GM10248 (cell line): ENCODE results near the gene ZNF775.
A peak's percentile ranks its signal among the peaks of the same experiment; 100 is the strongest.

ENCODE experiments used
- CTCF ChIA-PET: fragments of 300-600 bp; sonication (Branson Sonifier 250); formaldehyde crosslinking; extraction: SDS; loops from one replicate; lab custom pipeline; 2021; ENCODE audit warnings: antibody characterized with exemption; lab: Yijun Ruan, JAX
- POLR2A ChIA-PET: fragments of 350-650 bp; sonication (Branson Sonifier 250); formaldehyde crosslinking; extraction: SDS; loops from one replicate; lab custom pipeline; 2020; ENCODE audit warnings: antibody characterized with exemption; lab: Yijun Ruan, JAX
- DNase-seq: peaks from one replicate; pipeline ENCODE4 v3.0.0; 2012; ENCODE audit errors: extremely low spot score
- CTCF ChIP-seq: IDR thresholded peaks from 2 replicates; pipeline ENCODE4 v1.5.1; 2012; ENCODE audit warnings: mild to moderate bottlenecking, low read depth; ENCODE audit errors: extremely low read depth, missing control alignments, control extremely low read depth

The ZNF775 gene

GRCh38 chr7:150360363-150361058 lies 18.6 kb upstream of the ZNF775 start:
- ChIA-PET CTCF (no interaction called here), POLR2A (no interaction called here)
- no peak for DNase-seq
- TF ChIP-seq CTCF = no peak

- DNase-seq = no peak
- no peak for TF ChIP-seq CTCF
- CTCF ChIA-PET = interaction anchor here (1.1 to 1.2 kb wide), 2 partner anchors 59 to 77 kb away, joined by 3 read pairs; no protein-coding TSS in a partner anchor
- POLR2A ChIA-PET = no interaction called here
Observed at GRCh38 chr7:150361402-150361801, 17.7 kb upstream of the ZNF775 start.

GRCh38 chr7:150361807-150362621 lies 17.1 kb upstream of the ZNF775 start:
- POLR2A ChIA-PET = no interaction called here
- CTCF ChIA-PET = interaction anchor here (1.1 to 2.3 kb wide), 5 partner anchors 16 to 76 kb away, joined by 3 to 6 read pairs (median 3); no protein-coding TSS in a partner anchor
- DNase-seq = no peak
- no peak for TF ChIP-seq CTCF

GRCh38 chr7:150363370-150363769 lies 15.8 kb upstream of the ZNF775 start:
- TF ChIP-seq CTCF = no peak
- ChIA-PET POLR2A (interaction anchor here (0.6 kb wide), 1 partner anchor 17 kb away, joined by 4 read pairs; no protein-coding TSS in a partner anchor), CTCF (interaction anchor here (1.3 to 2.3 kb wide), 2 partner anchors 14 to 60 kb away, joined by 3 to 6 read pairs; no protein-coding TSS in a partner anchor)
- no peak for DNase-seq

- DNase-seq = peak; percentile 64
- ChIA-PET POLR2A (no interaction called here), CTCF (interaction anchor here (2.3 kb wide), 1 partner anchor 14 kb away, joined by 6 read pairs; no protein-coding TSS in a partner anchor)
- TF ChIP-seq CTCF = no peak
Observed at GRCh38 chr7:150363872-150364271, 15.3 kb upstream of the ZNF775 start.

GRCh38 chr7:150365194-150365593 lies 13.9 kb upstream of the ZNF775 start:
- ChIA-PET POLR2A (interaction anchor here (2.0 kb wide), 1 partner anchor 12 kb away, joined by 4 read pairs; no protein-coding TSS in a partner anchor), CTCF (interaction anchor here (7.1 kb wide), 1 partner anchor 8 kb away, joined by 66 read pairs; no protein-coding TSS in a partner anchor)
- TF ChIP-seq CTCF = no peak
- no peak for DNase-seq
